ENCODE results near the gene TMEM38B.

Gene TMEM38B

DNA sequence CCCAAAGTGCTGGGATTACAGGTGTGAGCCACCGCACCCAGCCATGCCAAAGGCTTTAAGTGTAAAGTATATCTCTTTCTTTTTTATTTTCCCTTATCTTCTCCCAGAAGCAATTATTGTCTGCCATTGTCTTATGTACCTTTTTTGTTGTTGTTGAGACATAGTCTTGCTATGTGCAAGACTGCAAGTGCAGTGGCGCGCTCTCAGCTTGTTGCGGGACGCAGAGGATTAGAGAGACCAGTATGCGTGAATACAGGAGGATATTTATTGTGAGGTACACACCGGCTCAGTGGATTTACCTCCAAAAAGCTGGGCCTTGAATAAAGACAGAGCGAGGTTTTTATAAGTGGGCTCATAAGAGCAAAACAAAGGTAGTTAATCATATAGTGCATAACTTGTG, 11.8 kb downstream of the TMEM38B start:
- no peaks in the 10 kb centered on the region for H3K27me3 ChIP-seq (ENCODE audit: control insufficient read depth, insufficient read depth, low read length)

DNA sequence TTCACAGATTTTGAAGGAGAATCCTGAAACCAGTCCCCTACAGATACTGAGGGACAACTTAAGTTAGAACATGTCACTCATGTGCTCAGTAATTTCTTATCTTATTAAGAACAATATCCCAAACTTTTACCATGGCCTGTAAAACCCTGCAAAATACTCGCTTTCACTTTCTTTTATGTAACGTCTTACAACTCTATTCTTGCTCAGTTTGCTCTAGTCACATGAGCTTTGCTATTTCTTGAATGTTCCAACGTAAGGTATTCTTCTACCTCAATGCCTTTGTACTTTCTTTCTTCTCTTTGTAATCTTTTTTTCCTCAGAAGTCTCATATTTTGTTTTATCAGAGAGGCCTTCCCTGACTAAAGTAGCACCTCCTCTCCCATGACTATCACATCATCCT, 14.1 kb downstream of the TMEM38B start:
- Histone ChIP-seq H3K36me3 (ENCODE audit: control insufficient read depth, insufficient read depth, low read length) (no peaks in the 10 kb centered on the region), H3K4me3 (ENCODE audit: low read depth, low read length) (no peak overlapping the region), H3K27me3 (ENCODE audit: control insufficient read depth, insufficient read depth, low read length) (no peaks in the 10 kb centered on the region), H3K9me3 (ENCODE audit: control insufficient read depth, low read length) (no peaks in the 10 kb centered on the region), H3K9ac (no peak overlapping the region), H3K4me1 (no peaks in the 10 kb centered on the region), H3K4me2 (ENCODE audit: low read length) (no peak overlapping the region), H3K79me2 (no peaks in the 10 kb centered on the region), H2AFZ (no peak overlapping the region), H3K27ac (no peak overlapping the region)
- TF ChIP-seq CTCF (IDR thresholded peaks at IDR 0.05) = no peak

More for the DNA sequence above, 11.8 kb downstream of the TMEM38B start:
- H3K9ac ChIP-seq = no peak overlapping the region
- no peaks in the 10 kb centered on the region for H3K36me3 ChIP-seq (ENCODE audit: control insufficient read depth, insufficient read depth, low read length)
- H2AFZ ChIP-seq = no peak overlapping the region
- H3K9me3 ChIP-seq (ENCODE audit: control insufficient read depth, low read length) = no peaks in the 10 kb centered on the region
- no peaks in the 10 kb centered on the region for H3K4me1 ChIP-seq
- H3K4me3 ChIP-seq (ENCODE audit: low read depth, low read length) = no peak overlapping the region
- H3K4me2 ChIP-seq (ENCODE audit: low read length) = no peak overlapping the region
- H3K27ac ChIP-seq = no peak overlapping the region
- no peaks in the 10 kb centered on the region for H3K79me2 ChIP-seq
- TF ChIP-seq CTCF (IDR thresholded peaks at IDR 0.05) = no peak

- no peak overlapping the region for H3K27ac ChIP-seq
- no peaks in the 10 kb centered on the region for H3K36me3 ChIP-seq (ENCODE audit: control insufficient read depth, insufficient read depth, low read length)
- no peaks in the 10 kb centered on the region for H3K27me3 ChIP-seq (ENCODE audit: control insufficient read depth, insufficient read depth, low read length)
- H3K79me2 ChIP-seq = no peaks in the 10 kb centered on the region
- no peak overlapping the region for H3K4me2 ChIP-seq (ENCODE audit: low read length)
- H3K4me3 ChIP-seq (ENCODE audit: low read depth, low read length) = no peak overlapping the region
- TF ChIP-seq CTCF (IDR thresholded peaks at IDR 0.05) = no peak
- H3K9ac ChIP-seq = no peak overlapping the region
- no peaks in the 10 kb centered on the region for H3K9me3 ChIP-seq (ENCODE audit: control insufficient read depth, low read length)
- H3K4me1 ChIP-seq = no peaks in the 10 kb centered on the region
- no peak overlapping the region for H2AFZ ChIP-seq
Observed at GRCh38 chr9:105710638-105711037, 16.3 kb downstream of the TMEM38B start.

DNA sequence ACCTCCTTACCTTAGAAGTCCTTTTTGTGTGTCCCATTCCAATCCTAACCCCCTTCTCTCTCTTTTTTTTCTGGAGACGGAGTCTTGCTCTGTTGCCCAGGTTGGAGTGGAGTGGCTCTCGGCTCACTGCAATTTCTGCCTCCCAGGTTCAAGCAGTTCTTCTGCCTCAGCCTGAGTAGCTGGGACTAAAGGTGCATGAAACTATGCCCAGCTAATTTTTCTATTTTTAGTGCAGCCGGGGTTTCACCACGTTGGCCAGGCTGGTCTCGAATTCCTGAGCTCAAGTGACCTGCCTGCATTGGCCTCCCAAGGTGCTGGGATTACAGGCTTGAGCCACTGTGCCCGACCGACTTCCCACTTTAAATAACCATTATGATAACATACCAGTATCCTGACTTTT, 17.5 kb downstream of the TMEM38B start:
- Histone ChIP-seq H3K4me1 (no peaks in the 10 kb centered on the region), H3K27me3 (ENCODE audit: control insufficient read depth, insufficient read depth, low read length) (no peaks in the 10 kb centered on the region), H3K9me3 (ENCODE audit: control insufficient read depth, low read length) (no peaks in the 10 kb centered on the region), H2AFZ (no peak overlapping the region), H3K4me3 (ENCODE audit: low read depth, low read length) (no peak overlapping the region), H3K79me2 (no peaks in the 10 kb centered on the region), H3K36me3 (ENCODE audit: control insufficient read depth, insufficient read depth, low read length) (no peaks in the 10 kb centered on the region), H3K27ac (no peak overlapping the region), H3K4me2 (ENCODE audit: low read length) (no peak overlapping the region), H3K9ac (no peak overlapping the region)
- no peak for TF ChIP-seq CTCF (IDR thresholded peaks at IDR 0.05)

- Histone ChIP-seq H3K36me3 (ENCODE audit: control insufficient read depth, insufficient read depth, low read length) (no peaks in the 10 kb centered on the region), H3K4me1 (no peaks in the 10 kb centered on the region), H2AFZ (no peak overlapping the region), H3K9ac (no peak overlapping the region), H3K27ac (no peak overlapping the region), H3K79me2 (no peaks in the 10 kb centered on the region), H3K4me2 (ENCODE audit: low read length) (no peak overlapping the region), H3K27me3 (ENCODE audit: control insufficient read depth, insufficient read depth, low read length) (no peaks in the 10 kb centered on the region), H3K9me3 (ENCODE audit: control insufficient read depth, low read length) (no peaks in the 10 kb centered on the region), H3K4me3 (ENCODE audit: low read depth, low read length) (no peak overlapping the region)
- no peak for TF ChIP-seq CTCF (IDR thresholded peaks at IDR 0.05)
Observed at GRCh38 chr9:105712297-105712696, 18.0 kb downstream of the TMEM38B start.

All from parathyroid adenoma (tissue), 2 donors.